Loucy (cell line): ENCODE measurements around the gene CNIH3.
"Not testable (repeated sequence)": the region's sequence is repeated elsewhere in the genome, so short reads cannot be mapped to it uniquely, and the experiment has no call there.

Source experiments
- EZH2phosphoT487 ChIP-seq: fragments of 200-600 bp; IDR thresholded peaks from 2 replicates; pipeline ENCODE4 v1.6.1; 2018; ENCODE audit warnings: antibody characterized with exemption, mild to moderate bottlenecking, moderate library complexity, borderline replicate concordance
- TF ChIP-seq, protein P1 (sequence below): fragments of 200-600 bp; sonication (generic); conservative IDR thresholded peaks from 2 replicates; pipeline ENCODE4 v1.5.1; 2014; ENCODE audit warnings: mild to moderate bottlenecking, antibody characterized with exemption, low read length

DNA sequence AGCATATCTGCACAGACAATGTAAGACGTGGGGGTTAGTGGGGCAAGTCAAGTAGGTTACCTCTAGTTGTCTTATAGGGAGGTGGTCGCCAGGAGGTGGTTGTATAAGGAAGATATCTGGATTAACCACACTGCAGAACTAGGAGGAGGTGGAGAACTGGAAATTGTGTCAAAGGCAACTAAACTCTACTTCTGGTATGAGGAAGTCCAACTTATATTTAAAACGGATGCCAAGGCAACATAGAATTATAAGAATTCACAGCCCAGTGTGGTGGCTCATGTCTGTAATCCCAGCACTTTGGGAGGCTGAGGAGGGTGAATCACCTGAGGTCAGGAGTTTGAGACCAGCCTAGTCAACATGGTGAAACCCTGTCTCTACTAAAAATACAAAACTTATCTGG is 44.1 kb upstream of the CNIH3 start:
- TF ChIP-seq, protein P1, sequence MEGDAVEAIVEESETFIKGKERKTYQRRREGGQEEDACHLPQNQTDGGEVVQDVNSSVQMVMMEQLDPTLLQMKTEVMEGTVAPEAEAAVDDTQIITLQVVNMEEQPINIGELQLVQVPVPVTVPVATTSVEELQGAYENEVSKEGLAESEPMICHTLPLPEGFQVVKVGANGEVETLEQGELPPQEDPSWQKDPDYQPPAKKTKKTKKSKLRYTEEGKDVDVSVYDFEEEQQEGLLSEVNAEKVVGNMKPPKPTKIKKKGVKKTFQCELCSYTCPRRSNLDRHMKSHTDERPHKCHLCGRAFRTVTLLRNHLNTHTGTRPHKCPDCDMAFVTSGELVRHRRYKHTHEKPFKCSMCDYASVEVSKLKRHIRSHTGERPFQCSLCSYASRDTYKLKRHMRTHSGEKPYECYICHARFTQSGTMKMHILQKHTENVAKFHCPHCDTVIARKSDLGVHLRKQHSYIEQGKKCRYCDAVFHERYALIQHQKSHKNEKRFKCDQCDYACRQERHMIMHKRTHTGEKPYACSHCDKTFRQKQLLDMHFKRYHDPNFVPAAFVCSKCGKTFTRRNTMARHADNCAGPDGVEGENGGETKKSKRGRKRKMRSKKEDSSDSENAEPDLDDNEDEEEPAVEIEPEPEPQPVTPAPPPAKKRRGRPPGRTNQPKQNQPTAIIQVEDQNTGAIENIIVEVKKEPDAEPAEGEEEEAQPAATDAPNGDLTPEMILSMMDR, result not testable (repeated sequence)
- not testable (repeated sequence) for TF ChIP-seq EZH2phosphoT487
